Stimulated activated naive CD4-positive, alpha-beta T cell (primary cell): ENCODE results near the gene KCNH5.

ENCODE experiments used
- DNase-seq, 6 experiments: peaks; one replicate each; lab custom pipeline; 2025; lab: John Stamatoyannopoulos, UW

Gene KCNH5

GRCh38 chr14:63045234-63045611, at the start of gene KCNH5:
KCNH5 (minus strand) TSS chr14:63045458; CDS start chr14:63045186, 272 bp downstream.
- DNase-seq = no peak

GRCh38 chr14:63091394-63091996, 46.2 kb upstream of the KCNH5 start:
- DNase-seq = no peak

GRCh38 chr14:63088865-63089264, 43.6 kb upstream of the KCNH5 start:
- no peak for DNase-seq

GRCh38 chr14:63078569-63078968, 33.3 kb upstream of the KCNH5 start:
- DNase-seq = no peak

- DNase-seq = no peak
Observed at GRCh38 chr14:63076488-63076887, 31.2 kb upstream of the KCNH5 start.

GRCh38 chr14:63055631-63056030, 10.4 kb upstream of the KCNH5 start:
- DNase-seq = no peak

GRCh38 chr14:63051992-63052391, 6.7 kb upstream of the KCNH5 start:
- DNase-seq = no peak

- no peak for DNase-seq
Observed at GRCh38 chr14:63051301-63051700, 6.0 kb upstream of the KCNH5 start.

GRCh38 chr14:63050694-63051093, 5.4 kb upstream of the KCNH5 start:
- no peak for DNase-seq

- DNase-seq = no peak
Observed at GRCh38 chr14:63046339-63047268, 1.3 kb upstream of the KCNH5 start.

- DNase-seq = no peak
Observed at GRCh38 chr14:63045612-63046320, 508 bp upstream of the KCNH5 start.

- DNase-seq = no peak
Observed at GRCh38 chr14:63039866-63040265, 5.4 kb downstream of the KCNH5 start.

GRCh38 chr14:63032641-63033040, 12.6 kb downstream of the KCNH5 start:
- no peak for DNase-seq

GRCh38 chr14:63032076-63032475, 13.2 kb downstream of the KCNH5 start:
- no peak for DNase-seq

- no peak for DNase-seq
Observed at GRCh38 chr14:63030113-63030512, 15.1 kb downstream of the KCNH5 start.

- no peak for DNase-seq
Observed at GRCh38 chr14:63027719-63028118, 17.5 kb downstream of the KCNH5 start.

- no peak for DNase-seq
Observed at GRCh38 chr14:63026491-63026890, 18.8 kb downstream of the KCNH5 start.

GRCh38 chr14:63014621-63015020, 30.6 kb downstream of the KCNH5 start:
- no peak for DNase-seq

GRCh38 chr14:63012171-63012570, 33.1 kb downstream of the KCNH5 start:
- no peak for DNase-seq

- no peak for DNase-seq
Observed at GRCh38 chr14:63011623-63012022, 33.6 kb downstream of the KCNH5 start.

GRCh38 chr14:63009495-63009894, 35.8 kb downstream of the KCNH5 start:
- DNase-seq = no peak

- DNase-seq = no peak
Observed at GRCh38 chr14:63006531-63006930, 38.7 kb downstream of the KCNH5 start.

GRCh38 chr14:62994096-62994495, 51.2 kb downstream of the KCNH5 start:
- no peak for DNase-seq
